T1000 (cell line): ENCODE data around the gene FYB1.

Experiments used
- DNase-seq: peaks from one replicate; lab custom pipeline; 2025; ENCODE audit warnings: mixed read lengths; lab: John Stamatoyannopoulos, UW

FYB1 gene

GRCh38 chr5:39118638-39119037 lies 100.7 kb downstream of the FYB1 start:
- no peak for DNase-seq

- DNase-seq, result no peak
These were observed 102.0 kb downstream of the FYB1 start for GRCh38 chr5:39117401-39117800.

- no peak for DNase-seq
These were observed 102.8 kb downstream of the FYB1 start for GRCh38 chr5:39116344-39117170.

GRCh38 chr5:39115644-39116343 lies 103.6 kb downstream of the FYB1 start:
- no peak for DNase-seq

GRCh38 chr5:39114155-39114554 lies 105.2 kb downstream of the FYB1 start:
- no peak for DNase-seq

- DNase-seq, result no peak
These were observed 105.9 kb downstream of the FYB1 start for GRCh38 chr5:39113354-39113953.

GRCh38 chr5:39109606-39110005 lies 109.8 kb downstream of the FYB1 start:
- DNase-seq, result no peak

GRCh38 chr5:39108987-39109386 lies 110.4 kb downstream of the FYB1 start:
- no peak for DNase-seq

- no peak for DNase-seq
These were observed 112.0 kb downstream of the FYB1 start for GRCh38 chr5:39107350-39107749.

- DNase-seq, result no peak
These were observed 113.0 kb downstream of the FYB1 start for GRCh38 chr5:39106322-39106721.

- DNase-seq, result no peak
These were observed 115.1 kb downstream of the FYB1 start for GRCh38 chr5:39104221-39104620.

GRCh38 chr5:39102684-39103155 lies 116.6 kb downstream of the FYB1 start:
- DNase-seq, result no peak

GRCh38 chr5:39100851-39101396 lies 118.4 kb downstream of the FYB1 start:
- peak; percentile 70 for DNase-seq

- DNase-seq, result no peak
These were observed 119.0 kb downstream of the FYB1 start for GRCh38 chr5:39100301-39100850.

GRCh38 chr5:39099831-39100230 lies 119.5 kb downstream of the FYB1 start:
- no peak for DNase-seq

- no peak for DNase-seq
These were observed 126.0 kb downstream of the FYB1 start for GRCh38 chr5:39093352-39093751.

GRCh38 chr5:39092581-39093351 lies 126.6 kb downstream of the FYB1 start:
- DNase-seq, result no peak

GRCh38 chr5:39091940-39092580 lies 127.3 kb downstream of the FYB1 start:
- DNase-seq, result no peak

- DNase-seq, result no peak
These were observed 135.4 kb downstream of the FYB1 start for GRCh38 chr5:39083968-39084367.

GRCh38 chr5:39082995-39083394 lies 136.4 kb downstream of the FYB1 start:
- DNase-seq, result no peak
